GM12878 (cell line): Measurements from ENCODE around the gene PODXL2. TPM values are rescaled to one million over a fixed set of nuclear protein-coding genes. Genes with fewer than 3 reads are reported as not detected.

Experiments used
- ATAC-seq: fragments of 200-7000 bp; cut with Tn5 transposase; 3 replicates; pipeline ENCODE4 v1.9.1; 2020; ENCODE audit warnings: mild to moderate bottlenecking, moderate library complexity
- BruUV-seq: library from RNA; stranded (reverse); fragments of 400-500 nt; replicated peaks from 2 replicates; lab custom pipeline; 2021; lab: Mats Ljungman, UMichigan
- CTCF ChIA-PET: fragments of 300-600 bp; sonication (Branson Sonifier 250); formaldehyde crosslinking; extraction: SDS; loops from one replicate; lab custom pipeline; 2021; ENCODE audit warnings: inconsistent platforms; lab: Yijun Ruan, JAX
- POLR2A ChIA-PET: fragments of 350-600 bp; formaldehyde crosslinking; extraction: SDS; loops from one replicate; lab custom pipeline; 2021; ENCODE audit warnings: inconsistent platforms; lab: Charles Lee
- RAD21 ChIA-PET: fragments of 300-600 bp; sonication (Branson Sonifier 250); formaldehyde crosslinking; loops from one replicate; lab custom pipeline; 2023; ENCODE audit warnings: antibody characterized with exemption; ENCODE audit not compliant: unreplicated experiment; lab: Charles Lee
- SMC1A ChIA-PET: fragments of 300-600 bp; sonication (Branson Sonifier 250); formaldehyde crosslinking; loops from one replicate; lab custom pipeline; 2023; ENCODE audit not compliant: unreplicated experiment, uncharacterized antibody; lab: Charles Lee
- DNase-seq: peaks from one replicate; pipeline ENCODE4 v3.0.0-alpha.2; 2011; ENCODE audit warnings: low read depth, low spot score
- FAIRE-seq: peaks from 3 replicates; lab custom pipeline; 2011; peaks lifted over from hg19 to GRCh38; lab: Jason Lieb, UNC
- H2AFZ ChIP-seq: 2 replicates; pipeline ENCODE4 v1.6.0; 2011; ENCODE audit warnings: low read depth, low read length, control low read depth; ENCODE audit not compliant: control insufficient read depth
- H3K27ac ChIP-seq: 2 replicates; pipeline ENCODE4 v1.5.1; 2011; ENCODE audit warnings: control low read depth; ENCODE audit not compliant: control insufficient read depth, insufficient read depth
- H3K27me3 ChIP-seq, 2 experiments: replicated peaks in 1 of 2; 2 replicates each; pipeline versions ENCODE4 v1.6.0 to v1.6.1; 2011; ENCODE audit warnings: low read length in 1 of 2; ENCODE audit not compliant: control insufficient read depth in 2 of 2, insufficient read depth in 2 of 2
- H3K36me3 ChIP-seq, 2 experiments: 2 replicates each; pipeline ENCODE4 v1.5.1; 2011; ENCODE audit warnings: low read length in 1 of 2; ENCODE audit not compliant: control insufficient read depth in 2 of 2, insufficient read depth in 2 of 2
- H3K4me1 ChIP-seq: 2 replicates; pipeline ENCODE4 v1.6.1; 2011; ENCODE audit warnings: mild to moderate bottlenecking, low read length, moderate library complexity, mixed read lengths; ENCODE audit not compliant: control insufficient read depth, insufficient read depth
- H3K4me2 ChIP-seq: 2 replicates; pipeline ENCODE4 v1.6.0; 2011; ENCODE audit warnings: control low read depth; ENCODE audit not compliant: control insufficient read depth, insufficient read depth
- H3K4me3 ChIP-seq: fragments of 200-600 bp; sonication (generic); 2 replicates; pipeline ENCODE4 v1.5.1; 2016
- H3K79me2 ChIP-seq: 2 replicates; pipeline ENCODE4 v1.6.0; 2011; ENCODE audit warnings: low read length; ENCODE audit not compliant: control insufficient read depth, insufficient read depth
- H3K9ac ChIP-seq: 2 replicates; pipeline ENCODE4 v1.8.0; 2011; ENCODE audit warnings: low read length, control low read depth, mixed read lengths; ENCODE audit not compliant: control insufficient read depth, insufficient read depth
- H3K9me3 ChIP-seq: replicated peaks from 3 replicates; pipeline ENCODE4 v1.5.1; 2011; ENCODE audit warnings: mild to moderate bottlenecking, low read length; ENCODE audit not compliant: control insufficient read depth, insufficient read depth
- H4K20me1 ChIP-seq: 2 replicates; pipeline ENCODE4 v1.6.0; 2011; ENCODE audit not compliant: control insufficient read depth, insufficient read depth
- CREB1 ChIP-seq: IDR thresholded peaks from 2 replicates; pipeline ENCODE4 v1.6.1; 2012; ENCODE audit warnings: low read depth, mild to moderate bottlenecking, inconsistent platforms
- CTCF ChIP-seq, 3 experiments: IDR thresholded peaks in 2 of 3; conservative IDR thresholded peaks in 1 of 3; 2 replicates each; pipeline ENCODE4 v1.5.1; 2011; ENCODE audit warnings: low read depth in 3 of 3, low read length in 3 of 3, mild to moderate bottlenecking in 3 of 3, control low read depth in 2 of 3, moderate library complexity in 2 of 3, inconsistent platforms in 1 of 3, mixed read lengths in 1 of 3; ENCODE audit not compliant: control insufficient read depth in 2 of 3, insufficient read depth in 1 of 3; ENCODE audit errors: extremely low read depth in 1 of 3
- ELK1 ChIP-seq: IDR thresholded peaks from 2 replicates; pipeline ENCODE4 v1.6.1; 2012; ENCODE audit warnings: low read depth, low read length, improper control_type of control experiment
- EZH2 ChIP-seq: IDR thresholded peaks from 2 replicates; pipeline ENCODE4 v1.6.1; 2012; ENCODE audit warnings: low read depth, mild to moderate bottlenecking, control low read depth, inconsistent platforms, low read length, borderline replicate concordance; ENCODE audit not compliant: control insufficient read depth
- FOS ChIP-seq: IDR thresholded peaks from 3 replicates; pipeline ENCODE4 v1.6.1; 2011; ENCODE audit warnings: borderline replicate concordance; ENCODE audit not compliant: insufficient read length; ENCODE audit errors: extremely low read depth
- HCFC1 ChIP-seq: fragments of 150-350 bp; IDR thresholded peaks from 2 replicates; pipeline ENCODE4 v1.6.1; 2014; ENCODE audit warnings: low read length
- IRF5 ChIP-seq: fragments of 450-650 bp; IDR thresholded peaks from 2 replicates; pipeline ENCODE4 v1.6.1; 2017; ENCODE audit warnings: borderline replicate concordance
- RFX5 ChIP-seq: IDR thresholded peaks from 2 replicates; pipeline ENCODE4 v1.6.1; 2011; ENCODE audit warnings: low read depth, low read length, improper control_type of control experiment
- SMARCA5 ChIP-seq: fragments of 450-650 bp; IDR thresholded peaks from 2 replicates; pipeline ENCODE4 v1.6.1; 2017; ENCODE audit warnings: mild to moderate bottlenecking
- TARDBP ChIP-seq: IDR thresholded peaks from 2 replicates; pipeline ENCODE4 v1.6.1; 2016; ENCODE audit warnings: borderline replicate concordance
- WRNIP1 ChIP-seq: IDR thresholded peaks from 2 replicates; pipeline ENCODE4 v1.6.1; 2011; ENCODE audit warnings: low read depth, low read length, improper control_type of control experiment, borderline replicate concordance
- WGBS: methylation state at CpG from one replicate; pipeline ENCODE4 v1.1.6; 2016; ENCODE audit warnings: low lambda C conversion rate; ENCODE audit not compliant: insufficient replicate concordance, insufficient coverage; ENCODE audit errors: missing lambda C conversion rate; 5-methylcytosine and 5-hydroxymethylcytosine counted together
- in situ Hi-C: fragments of 300-500 bp; cut with MboI; formaldehyde crosslinking; loops from 9 replicates; pipeline ENCODE4 v1.14.3; 2018; ENCODE audit warnings: mixed read lengths
- intact Hi-C: fragments of 100-400 bp; cut with micrococcal nuclease; formaldehyde crosslinking; loops from one replicate; pipeline ENCODE4 v1.14.2; 2022; ENCODE audit not compliant: unreplicated experiment
- polyA plus RNA-seq, 11 experiments: library from polyadenylated mRNA; depleted of rRNA in 4 of 11; unstranded in 6 of 11; stranded (reverse) in 5 of 11; fragments of >200 nt; fragmentation: Nextera tagmentation in 4 of 11; fragmentation: Illumina TruSeq in 1 of 11; extraction: Ambion mirVana in 4 of 11; extraction: Trizol in 1 of 11; gene quantifications; 1 replicate in 1 of 11; 2 replicates in 10 of 11; pipeline versions ENCODE4 v1.2.1 to v1.2.3, GENCODE V29; 2011 to 2016; ENCODE audit warnings: inconsistent platforms in 2 of 11, missing spikeins in 2 of 11, low read depth in 1 of 11
- total RNA-seq, 4 experiments: library from RNA; depleted of rRNA in 3 of 4; stranded (reverse); fragments of >200 nt in 3 of 4; fragmentation: Illumina TruSeq in 1 of 4; extraction: Trizol in 1 of 4; gene quantifications; 2 replicates each; pipeline versions ENCODE4 v1.2.1 to v1.2.3, GENCODE V29; 2013 to 2021
- TF ChIP-seq, protein P1 (sequence below): IDR thresholded peaks from 2 replicates; pipeline ENCODE4 v1.6.1; 2012; ENCODE audit warnings: low read length, inconsistent platforms

PODXL2 gene
- total and polyA plus RNA-seq, 10 of the 15 experiments (the other 5 are each of a cell fraction or from before 2014, with no cell fraction given) = 0.03 to 24.4 (median 13.6) TPM; not detected in 2

DNA sequence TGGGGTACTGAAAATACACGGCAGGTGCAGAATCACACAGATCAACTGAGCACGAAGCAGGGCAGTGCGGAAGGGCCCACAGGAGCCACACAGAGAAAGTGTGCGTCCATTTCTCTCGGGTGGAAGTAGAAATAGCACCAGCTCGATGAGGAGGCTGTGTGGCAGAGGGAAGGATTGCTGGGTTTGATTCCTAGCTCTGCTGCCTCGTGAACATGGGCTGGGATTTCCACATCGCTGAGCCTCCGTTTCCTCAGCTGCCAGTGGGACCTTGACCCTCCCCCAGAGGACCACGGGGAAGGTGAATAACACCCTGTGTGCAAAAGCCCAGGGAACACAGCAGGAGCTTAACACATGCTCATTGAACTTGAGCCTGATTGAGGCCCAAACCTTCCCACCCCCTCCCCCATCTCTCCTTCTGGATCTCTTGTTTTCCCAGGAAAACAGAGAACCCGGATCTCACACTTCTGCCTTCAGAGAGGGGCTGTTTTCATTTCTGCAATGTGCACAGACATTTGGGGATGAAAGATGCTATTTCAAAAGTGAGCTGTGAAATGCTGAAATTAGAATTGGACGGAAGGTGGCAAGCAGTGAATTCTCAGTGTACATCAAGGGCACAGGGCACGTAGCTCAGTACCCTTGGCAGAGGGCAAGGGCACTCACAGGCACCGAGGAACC is 82.2 kb downstream of the PODXL2 start (continued):
- TF ChIP-seq, protein P1, sequence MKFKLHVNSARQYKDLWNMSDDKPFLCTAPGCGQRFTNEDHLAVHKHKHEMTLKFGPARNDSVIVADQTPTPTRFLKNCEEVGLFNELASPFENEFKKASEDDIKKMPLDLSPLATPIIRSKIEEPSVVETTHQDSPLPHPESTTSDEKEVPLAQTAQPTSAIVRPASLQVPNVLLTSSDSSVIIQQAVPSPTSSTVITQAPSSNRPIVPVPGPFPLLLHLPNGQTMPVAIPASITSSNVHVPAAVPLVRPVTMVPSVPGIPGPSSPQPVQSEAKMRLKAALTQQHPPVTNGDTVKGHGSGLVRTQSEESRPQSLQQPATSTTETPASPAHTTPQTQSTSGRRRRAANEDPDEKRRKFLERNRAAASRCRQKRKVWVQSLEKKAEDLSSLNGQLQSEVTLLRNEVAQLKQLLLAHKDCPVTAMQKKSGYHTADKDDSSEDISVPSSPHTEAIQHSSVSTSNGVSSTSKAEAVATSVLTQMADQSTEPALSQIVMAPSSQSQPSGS = no peak
- no peak for TF ChIP-seq TARDBP

GRCh38 chr3:127711896-127712295 is 82.9 kb downstream of the PODXL2 start:
- CTCF ChIA-PET = no interaction called here
- Histone ChIP-seq H3K27me3 (no peaks in the 10 kb centered on the region), H3K36me3 (peaks cover 31 to 51% of the 10 kb centered on the region in 2 experiments; a peak in 3 of 4 replicates), H3K27ac (no peak overlapping the region), H3K4me3 (no peak overlapping the region), H4K20me1 (no peaks in the 10 kb centered on the region), H3K4me1 (no peaks in the 10 kb centered on the region), H3K9ac (no peak overlapping the region), H3K4me2 (no peak overlapping the region), H3K9me3 (no peaks in the 10 kb centered on the region), H2AFZ (no peak overlapping the region), H3K79me2 (no peaks in the 10 kb centered on the region)
- DNase-seq (no peak), ATAC-seq (no peak), FAIRE-seq (no peak)
- intact Hi-C loops = no loop called here
- in situ Hi-C loops = no loop called here
- no TSS peak for BruUV-seq
- POLR2A ChIA-PET = no interaction called here
- TF ChIP-seq EZH2 (no peak), IRF5 (no peak), ELK1 (no peak), RFX5 (no peak), WRNIP1 (no peak), SMARCA5 (no peak), FOS (no peak), HCFC1 (no peak), CTCF (IDR thresholded peaks at IDR 0.05 in 2 of 3, conservative IDR thresholded peaks at IDR 0.05 in 1 of 3; ENCODE audit: control insufficient read depth in 2 of 3, extremely low read depth in 1 of 3, insufficient read depth in 1 of 3, low read depth in 3 of 3, low read length in 3 of 3) (no peak), CREB1 (no peak)
- 92% methylated on average over 11 of the region's 14 CpGs for whole genome bisulfite sequencing
- RAD21 ChIA-PET = no interaction called here
- SMC1A ChIA-PET = no interaction called here
